Right lobe of liver (tissue), 6 donors: ENCODE results near the gene GALNT2. TPM values are rescaled to one million over a fixed set of nuclear protein-coding genes. Genes with fewer than 3 reads are reported as not detected.

ENCODE experiments used
- ATAC-seq, 4 donors: fragments of 200-7000 bp; cut with Tn5 transposase; one replicate each; pipeline ENCODE4 v1.9.1; 2020; ENCODE audit warnings: mild to moderate bottlenecking in 4 of 4, moderate library complexity in 4 of 4
- DNase-seq, 3 donors: peaks; one replicate each; pipeline ENCODE4 v3.0.0-alpha.2; 2020
- H3K27ac ChIP-seq, 3 donors: fragments of 200-600 bp; one replicate each; pipeline ENCODE4 v1.8.0; 2022
- H3K27me3 ChIP-seq, 2 donors: fragments of 200-600 bp; one replicate each; pipeline ENCODE4 v1.8.0; 2022
- H3K36me3 ChIP-seq, 4 donors: fragments of 200-600 bp; sonication (generic) in 1 of 4; one replicate each; pipeline versions ENCODE4 v1.5.1 to v1.8.0; 2017 to 2022; ENCODE audit warnings: control low read depth in 1 of 4
- H3K4me1 ChIP-seq, 4 donors: fragments of 200-600 bp; sonication (generic) in 1 of 4; one replicate each; pipeline versions ENCODE4 v1.5.1 to v1.8.0; 2017 to 2022; ENCODE audit warnings: control low read depth in 1 of 4
- H3K4me3 ChIP-seq, 3 donors: fragments of 200-600 bp; one replicate each; pipeline ENCODE4 v1.8.0; 2022
- H3K9me3 ChIP-seq, 4 donors: fragments of 200-600 bp; sonication (generic) in 1 of 4; one replicate each; pipeline versions ENCODE4 v1.5.1 to v1.8.0; 2017 to 2022; ENCODE audit warnings: control low read depth in 1 of 4
- CTCF ChIP-seq, 4 donors: fragments of 200-600 bp in 3 of 4; fragments of 450-650 bp in 1 of 4; IDR thresholded peaks; one replicate each; pipeline versions ENCODE4 v1.5.1 to v1.8.0; 2016 to 2022; ENCODE audit warnings: antibody characterized with exemption in 4 of 4, mild to moderate bottlenecking in 2 of 4
- POLR2A ChIP-seq: fragments of 450-650 bp; IDR thresholded peaks from one replicate; pipeline ENCODE4 v1.6.1; 2017; ENCODE audit warnings: antibody characterized with exemption, mild to moderate bottlenecking
- WGBS: methylation state at CpG from one replicate; pipeline ENCODE4 v1.1.6; 2018; ENCODE audit warnings: low coverage, low lambda C conversion rate; ENCODE audit not compliant: insufficient coverage; ENCODE audit errors: missing lambda C conversion rate; 5-methylcytosine and 5-hydroxymethylcytosine counted together
- intact Hi-C, 2 donors: fragments of 100-400 bp; cut with DNase I; formaldehyde crosslinking; loops; one replicate each; pipeline versions ENCODE4 v1.11.2 to v1.14.1; 2022
- total RNA-seq, 6 experiments: library from RNA; depleted of rRNA in 2 of 6; stranded (reverse); fragments of >200 nt in 2 of 6; fragmentation: NEBNext Ultra II Directional in 3 of 6; extraction: Animal tissue kit (Norgen Biotek cat#: 25700) in 3 of 6; gene quantifications; one replicate each; pipeline versions ENCODE4 v1.1.0 to v1.2.4, GENCODE V29; 2016 to 2023
- donor health status: DM: no; HTN: yes; CAD: no.
- donor health status: DM: no; HTN: no; CAD: no.
- donor health status: DM: no; HTN: no; CAD: no.
- donor health status: DM: no; HTN: yes; CAD: no.
- donor health status: DM: no; HTN: yes; CAD: no.

Gene GALNT2
- total RNA-seq, 6 experiments from 2014 or later, result 58.0 to 152 (median 131) TPM

- H3K4me1 ChIP-seq, result peaks cover 0 to 50% (median 22%) of the 10 kb centered on the region in 4 donors
- H3K27me3 ChIP-seq, result no peaks in the 10 kb centered on the region
- no peak overlapping the region for H3K4me3 ChIP-seq
- intact Hi-C loops, result no loop called here
- no peaks in the 10 kb centered on the region for H3K36me3 ChIP-seq
- DNase-seq (no peak), ATAC-seq (no peak)
- H3K9me3 ChIP-seq, result no peaks in the 10 kb centered on the region
- 47% methylated on average over 3 of the region's 11 CpGs for WGBS
- H3K27ac ChIP-seq, result peak overlapping the region in 1 of 3 donors; percentile 46
- no peak for TF ChIP-seq CTCF (IDR thresholded peaks at IDR 0.05)
- no peak for TF ChIP-seq POLR2A
Measured at GRCh38 chr1:230144758-230145504, 77.9 kb downstream of the GALNT2 start.

GRCh38 chr1:230145505-230145899 is 78.5 kb downstream of the GALNT2 start:
- intact Hi-C loops, result no loop called here
- H3K9me3 ChIP-seq, result no peaks in the 10 kb centered on the region
- no peak for DNase-seq
- no peak overlapping the region for H3K27ac ChIP-seq
- no peak overlapping the region for H3K4me3 ChIP-seq
- 45% methylated on average over 8 of the region's 8 CpGs for WGBS
- no peak for ATAC-seq
- TF ChIP-seq POLR2A (no peak), CTCF (IDR thresholded peaks at IDR 0.05) (no peak)
- no peaks in the 10 kb centered on the region for H3K36me3 ChIP-seq
- H3K27me3 ChIP-seq, result no peaks in the 10 kb centered on the region
- H3K4me1 ChIP-seq, result peaks cover 0 to 44% (median 19%) of the 10 kb centered on the region in 4 donors

- intact Hi-C loops, result no loop called here
- TF ChIP-seq CTCF (IDR thresholded peaks at IDR 0.05), result no peak
- no peak for TF ChIP-seq POLR2A
- Histone ChIP-seq H3K4me1 (peaks cover 0 to 41% (median 17%) of the 10 kb centered on the region in 4 donors), H3K4me3 (no peak overlapping the region), H3K27ac (no peak overlapping the region), H3K36me3 (no peaks in the 10 kb centered on the region), H3K27me3 (no peaks in the 10 kb centered on the region), H3K9me3 (no peaks in the 10 kb centered on the region)
- DNase-seq, result no peak
- WGBS, result 49% methylated on average over 7 of the region's 7 CpGs
- ATAC-seq, result peak in 2 of 4 donors; percentile 10 to 36
Measured at GRCh38 chr1:230145953-230146476, 79.0 kb downstream of the GALNT2 start.

GRCh38 chr1:230146709-230147108 is 79.7 kb downstream of the GALNT2 start:
- Histone ChIP-seq H3K27me3 (no peaks in the 10 kb centered on the region), H3K4me3 (no peak overlapping the region), H3K36me3 (no peaks in the 10 kb centered on the region), H3K9me3 (no peaks in the 10 kb centered on the region), H3K4me1 (peaks cover 0 to 41% (median 17%) of the 10 kb centered on the region in 4 donors), H3K27ac (no peak overlapping the region)
- ATAC-seq (no peak), DNase-seq (no peak)
- intact Hi-C loops, result no loop called here
- WGBS, result 93% methylated on average over 6 of the region's 13 CpGs
- TF ChIP-seq POLR2A (no peak), CTCF (IDR thresholded peaks at IDR 0.05) (no peak)
